ENCODE data around the gene SLC25A19.
A peak's percentile ranks its signal among the peaks of the same experiment; 100 is the strongest.

SLC25A19 gene

GRCh38 chr17:75241996-75242460 lies 47.2 kb downstream of the SLC25A19 start:
- DNase-seq (ENCODE audit: low read depth in 2 of 2, low spot score in 1 of 2) = no peak

- no peak for DNase-seq (ENCODE audit: low read depth in 2 of 2, low spot score in 1 of 2)
These were observed 47.7 kb downstream of the SLC25A19 start for GRCh38 chr17:75241502-75241901.

GRCh38 chr17:75241143-75241430 lies 48.1 kb downstream of the SLC25A19 start:
- DNase-seq (ENCODE audit: low read depth in 2 of 2, low spot score in 1 of 2) = no peak

- no peak for DNase-seq (ENCODE audit: low read depth in 2 of 2, low spot score in 1 of 2)
These were observed 48.7 kb downstream of the SLC25A19 start for GRCh38 chr17:75240394-75241142.

- no peak for DNase-seq (ENCODE audit: low read depth in 2 of 2, low spot score in 1 of 2)
These were observed 49.3 kb downstream of the SLC25A19 start for GRCh38 chr17:75239778-75240393.

- no peak for DNase-seq (ENCODE audit: low read depth in 2 of 2, low spot score in 1 of 2)
These were observed 50.0 kb downstream of the SLC25A19 start for GRCh38 chr17:75239214-75239613.

GRCh38 chr17:75238684-75239191 lies 50.5 kb downstream of the SLC25A19 start:
- DNase-seq (ENCODE audit: low read depth in 2 of 2, low spot score in 1 of 2) = peak in 1 of 2 donors; percentile 19

GRCh38 chr17:75238020-75238580 lies 51.1 kb downstream of the SLC25A19 start:
- DNase-seq (ENCODE audit: low read depth in 2 of 2, low spot score in 1 of 2) = no peak

- DNase-seq (ENCODE audit: low read depth in 2 of 2, low spot score in 1 of 2) = no peak
These were observed 51.9 kb downstream of the SLC25A19 start for GRCh38 chr17:75237100-75238014.

- no peak for DNase-seq (ENCODE audit: low read depth in 2 of 2, low spot score in 1 of 2)
These were observed 56.4 kb downstream of the SLC25A19 start for GRCh38 chr17:75232786-75233185.

- DNase-seq (ENCODE audit: low read depth in 2 of 2, low spot score in 1 of 2) = no peak
These were observed 57.3 kb downstream of the SLC25A19 start for GRCh38 chr17:75231741-75232464.

- no peak for DNase-seq (ENCODE audit: low read depth in 2 of 2, low spot score in 1 of 2)
These were observed 58.2 kb downstream of the SLC25A19 start for GRCh38 chr17:75231071-75231470.

- DNase-seq (ENCODE audit: low read depth in 2 of 2, low spot score in 1 of 2) = no peak
These were observed 60.4 kb downstream of the SLC25A19 start for GRCh38 chr17:75228847-75229246.

GRCh38 chr17:75228305-75228704 lies 60.9 kb downstream of the SLC25A19 start:
- no peak for DNase-seq (ENCODE audit: low read depth in 2 of 2, low spot score in 1 of 2)

GRCh38 chr17:75227729-75228128 lies 61.5 kb downstream of the SLC25A19 start:
- DNase-seq (ENCODE audit: low read depth in 2 of 2, low spot score in 1 of 2) = no peak

- DNase-seq (ENCODE audit: low read depth in 2 of 2, low spot score in 1 of 2) = no peak
These were observed 64.2 kb downstream of the SLC25A19 start for GRCh38 chr17:75225016-75225415.
